ENCODE measurements around the gene HOXD11.

DNA sequence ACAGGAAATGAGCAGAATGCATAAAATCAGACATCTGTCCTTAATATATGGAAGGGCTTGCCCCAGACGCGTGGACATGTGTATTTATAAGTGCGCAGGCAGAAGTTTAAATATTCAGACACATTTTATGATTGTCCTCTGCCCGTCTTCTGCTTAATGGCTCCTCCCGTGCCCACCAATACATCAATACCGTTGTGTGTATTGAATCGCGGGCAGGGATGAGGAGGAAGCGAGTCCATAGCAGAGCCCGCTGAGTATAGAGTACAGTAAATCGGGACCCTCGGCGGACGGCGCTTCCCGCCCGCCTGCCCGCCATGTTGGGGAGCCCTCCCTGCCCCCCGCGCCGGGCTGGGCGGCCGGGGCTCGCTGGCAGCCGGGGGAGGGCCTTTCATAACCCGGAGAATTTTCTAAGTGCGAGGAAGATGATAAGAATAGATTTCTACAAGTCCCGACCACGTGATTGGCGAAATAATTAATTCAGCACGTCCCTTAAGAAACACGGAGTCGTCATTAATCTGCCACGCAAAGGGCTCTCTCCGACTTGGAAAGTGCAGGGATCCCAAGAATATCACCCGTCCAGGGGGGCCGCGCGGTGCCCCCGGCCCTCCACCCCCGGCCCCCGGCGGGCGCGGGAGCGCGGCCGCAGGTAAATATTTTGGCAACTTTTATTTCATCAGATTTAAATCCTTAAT, 49.9 kb downstream of the HOXD11 start, which contains the start of gene HOXD3:
- TF ChIP-seq, protein P1, sequence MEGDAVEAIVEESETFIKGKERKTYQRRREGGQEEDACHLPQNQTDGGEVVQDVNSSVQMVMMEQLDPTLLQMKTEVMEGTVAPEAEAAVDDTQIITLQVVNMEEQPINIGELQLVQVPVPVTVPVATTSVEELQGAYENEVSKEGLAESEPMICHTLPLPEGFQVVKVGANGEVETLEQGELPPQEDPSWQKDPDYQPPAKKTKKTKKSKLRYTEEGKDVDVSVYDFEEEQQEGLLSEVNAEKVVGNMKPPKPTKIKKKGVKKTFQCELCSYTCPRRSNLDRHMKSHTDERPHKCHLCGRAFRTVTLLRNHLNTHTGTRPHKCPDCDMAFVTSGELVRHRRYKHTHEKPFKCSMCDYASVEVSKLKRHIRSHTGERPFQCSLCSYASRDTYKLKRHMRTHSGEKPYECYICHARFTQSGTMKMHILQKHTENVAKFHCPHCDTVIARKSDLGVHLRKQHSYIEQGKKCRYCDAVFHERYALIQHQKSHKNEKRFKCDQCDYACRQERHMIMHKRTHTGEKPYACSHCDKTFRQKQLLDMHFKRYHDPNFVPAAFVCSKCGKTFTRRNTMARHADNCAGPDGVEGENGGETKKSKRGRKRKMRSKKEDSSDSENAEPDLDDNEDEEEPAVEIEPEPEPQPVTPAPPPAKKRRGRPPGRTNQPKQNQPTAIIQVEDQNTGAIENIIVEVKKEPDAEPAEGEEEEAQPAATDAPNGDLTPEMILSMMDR (IDR thresholded peaks at IDR 0.05), result no peak
- no peak for TF ChIP-seq POLR2A (IDR thresholded peaks at IDR 0.05)

All from body of pancreas (tissue), 4 donors.